ENCODE results near the gene CHPF.

Gene CHPF

GRCh38 chr2:219496825-219497494, 46.6 kb downstream of the CHPF start (continued):
- TF ChIP-seq, protein P1, sequence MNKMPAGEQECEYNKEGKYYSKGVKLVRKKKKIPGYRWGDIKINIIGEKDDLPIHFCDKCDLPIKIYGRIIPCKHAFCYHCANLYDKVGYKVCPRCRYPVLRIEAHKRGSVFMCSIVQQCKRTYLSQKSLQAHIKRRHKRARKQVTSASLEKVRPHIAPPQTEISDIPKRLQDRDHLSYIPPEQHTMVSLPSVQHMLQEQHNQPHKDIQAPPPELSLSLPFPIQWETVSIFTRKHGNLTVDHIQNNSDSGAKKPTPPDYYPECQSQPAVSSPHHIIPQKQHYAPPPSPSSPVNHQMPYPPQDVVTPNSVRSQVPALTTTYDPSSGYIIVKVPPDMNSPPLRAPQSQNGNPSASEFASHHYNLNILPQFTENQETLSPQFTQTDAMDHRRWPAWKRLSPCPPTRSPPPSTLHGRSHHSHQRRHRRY (tag by site-specific recombination; IDR thresholded peaks at IDR 0.05) = no peak

GRCh38 chr2:219496247-219496824, 47.3 kb downstream of the CHPF start:
- POLR2A ChIA-PET = interaction anchor here (1.5 kb wide), 1 partner anchor 14 kb away, joined by 7 read pairs; no protein-coding TSS in a partner anchor
- CTCF ChIA-PET = interaction anchor here (0.8 to 11.4 kb wide), 17 partner anchors 10 to 193 kb away, joined by 3 to 252 read pairs (median 6); partner anchors contain the start of genes ASIC4 and DNPEP
- Histone ChIP-seq H3K4me3 (ENCODE audit: low read depth, low read length) (no peak overlapping the region), H3K4me1 (ENCODE audit: control insufficient read depth, insufficient read depth, low read length) (peaks cover 8% of the 10 kb centered on the region; the same call in 1 of the 2 replicates), H3K27ac (ENCODE audit: extremely low read depth, low read depth, low read length) (no peak overlapping the region), H3K36me3 (ENCODE audit: control insufficient read depth in 2 of 2, insufficient read depth in 1 of 2, low read length in 2 of 2) (no peaks in the 10 kb centered on the region), H3K9me3 (ENCODE audit: control insufficient read depth, insufficient read depth, low read depth, low read length) (no peaks in the 10 kb centered on the region)
- TF ChIP-seq, protein P2, sequence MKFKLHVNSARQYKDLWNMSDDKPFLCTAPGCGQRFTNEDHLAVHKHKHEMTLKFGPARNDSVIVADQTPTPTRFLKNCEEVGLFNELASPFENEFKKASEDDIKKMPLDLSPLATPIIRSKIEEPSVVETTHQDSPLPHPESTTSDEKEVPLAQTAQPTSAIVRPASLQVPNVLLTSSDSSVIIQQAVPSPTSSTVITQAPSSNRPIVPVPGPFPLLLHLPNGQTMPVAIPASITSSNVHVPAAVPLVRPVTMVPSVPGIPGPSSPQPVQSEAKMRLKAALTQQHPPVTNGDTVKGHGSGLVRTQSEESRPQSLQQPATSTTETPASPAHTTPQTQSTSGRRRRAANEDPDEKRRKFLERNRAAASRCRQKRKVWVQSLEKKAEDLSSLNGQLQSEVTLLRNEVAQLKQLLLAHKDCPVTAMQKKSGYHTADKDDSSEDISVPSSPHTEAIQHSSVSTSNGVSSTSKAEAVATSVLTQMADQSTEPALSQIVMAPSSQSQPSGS (tag by site-specific recombination; IDR thresholded peaks at IDR 0.05; ENCODE audit: low read depth) = no peak
- TF ChIP-seq ZNF707 (tag by site-specific recombination; IDR thresholded peaks at IDR 0.05) (no peak), ZBTB21 (tag by site-specific recombination; IDR thresholded peaks at IDR 0.05) (no peak), GLIS1 (tag by site-specific recombination; IDR thresholded peaks at IDR 0.05) (no peak), ZNF433 (tag by site-specific recombination; IDR thresholded peaks at IDR 0.05; ENCODE audit: low read depth) (no peak), ZNF596 (tag by site-specific recombination; IDR thresholded peaks at IDR 0.05) (no peak), ZNF624 (tag by site-specific recombination; IDR thresholded peaks at IDR 0.05) (no peak), ZNF391 (tag by site-specific recombination; IDR thresholded peaks at IDR 0.05; ENCODE audit: borderline replicate concordance, low read depth) (no peak), ZBTB8A (tag by site-specific recombination; IDR thresholded peaks at IDR 0.05) (no peak), ZNF335 (tag by site-specific recombination; conservative IDR thresholded peaks at IDR 0.05) (no peak), YY2 (tag by site-specific recombination; IDR thresholded peaks at IDR 0.05) (no peak), ZNF501 (tag by site-specific recombination; IDR thresholded peaks at IDR 0.05) (no peak), ZXDB (tag by site-specific recombination; IDR thresholded peaks at IDR 0.05) (no peak), MZF1 (tag by site-specific recombination; IDR thresholded peaks at IDR 0.05; ENCODE audit: borderline replicate concordance) (no peak), ZNF354C (tag by site-specific recombination; IDR thresholded peaks at IDR 0.05; ENCODE audit: borderline replicate concordance, low read depth) (no peak), ZNF654 (tag by site-specific recombination; IDR thresholded peaks at IDR 0.05; ENCODE audit: low read depth) (no peak), SCRT2 (tag by site-specific recombination; IDR thresholded peaks at IDR 0.05) (no peak), ZNF692 (tag by site-specific recombination; IDR thresholded peaks at IDR 0.05) (no peak)
- TF ChIP-seq, protein P3, sequence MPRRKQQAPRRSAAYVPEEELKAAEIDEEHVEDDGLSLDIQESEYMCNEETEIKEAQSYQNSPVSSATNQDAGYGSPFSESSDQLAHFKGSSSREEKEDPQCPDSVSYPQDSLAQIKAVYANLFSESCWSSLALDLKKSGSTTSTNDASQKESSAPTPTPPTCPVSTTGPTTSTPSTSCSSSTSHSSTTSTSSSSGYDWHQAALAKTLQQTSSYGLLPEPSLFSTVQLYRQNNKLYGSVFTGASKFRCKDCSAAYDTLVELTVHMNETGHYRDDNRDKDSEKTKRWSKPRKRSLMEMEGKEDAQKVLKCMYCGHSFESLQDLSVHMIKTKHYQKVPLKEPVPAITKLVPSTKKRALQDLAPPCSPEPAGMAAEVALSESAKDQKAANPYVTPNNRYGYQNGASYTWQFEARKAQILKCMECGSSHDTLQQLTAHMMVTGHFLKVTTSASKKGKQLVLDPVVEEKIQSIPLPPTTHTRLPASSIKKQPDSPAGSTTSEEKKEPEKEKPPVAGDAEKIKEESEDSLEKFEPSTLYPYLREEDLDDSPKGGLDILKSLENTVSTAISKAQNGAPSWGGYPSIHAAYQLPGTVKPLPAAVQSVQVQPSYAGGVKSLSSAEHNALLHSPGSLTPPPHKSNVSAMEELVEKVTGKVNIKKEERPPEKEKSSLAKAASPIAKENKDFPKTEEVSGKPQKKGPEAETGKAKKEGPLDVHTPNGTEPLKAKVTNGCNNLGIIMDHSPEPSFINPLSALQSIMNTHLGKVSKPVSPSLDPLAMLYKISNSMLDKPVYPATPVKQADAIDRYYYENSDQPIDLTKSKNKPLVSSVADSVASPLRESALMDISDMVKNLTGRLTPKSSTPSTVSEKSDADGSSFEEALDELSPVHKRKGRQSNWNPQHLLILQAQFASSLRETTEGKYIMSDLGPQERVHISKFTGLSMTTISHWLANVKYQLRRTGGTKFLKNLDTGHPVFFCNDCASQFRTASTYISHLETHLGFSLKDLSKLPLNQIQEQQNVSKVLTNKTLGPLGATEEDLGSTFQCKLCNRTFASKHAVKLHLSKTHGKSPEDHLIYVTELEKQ (tag by site-specific recombination; IDR thresholded peaks at IDR 0.05; ENCODE audit: borderline replicate concordance) = no peak

Data from HEK293 (cell line).